ENCODE measurements around the gene ORAI3.

- TF ChIP-seq CTCF (IDR thresholded peaks at IDR 0.05; ENCODE audit: poor library complexity): no peak
- no peak for TF ChIP-seq EZH2phosphoT487 (IDR thresholded peaks at IDR 0.05; ENCODE audit: low read depth, severe bottlenecking, unreplicated experiment)
These were observed 50.2 kb downstream of the ORAI3 start for GRCh38 chr16:30998852-30999761.
